Measurements from ENCODE around the gene DOHH. TPM values are rescaled to one million over a fixed set of nuclear protein-coding genes. Genes with fewer than 3 reads are reported as not detected.

The DOHH gene
- total RNA-seq, 1 donor from 2014 or later, result 19.7 TPM

- H3K36me3 Mint-ChIP-seq (ENCODE audit: low read depth), result peaks cover 19% of the 10 kb centered on the region
- H3K4me3 Mint-ChIP-seq (ENCODE audit: low read depth), result no peak overlapping the region
- no peaks in the 10 kb centered on the region for H3K27me3 Mint-ChIP-seq (ENCODE audit: low read depth)
- H3K4me1 Mint-ChIP-seq (ENCODE audit: low read depth), result peaks cover 29% of the 10 kb centered on the region
- no peak overlapping the region for H3K27ac Mint-ChIP-seq
- DNase-seq (ENCODE audit: low spot score), result no peak
- no peaks in the 10 kb centered on the region for H3K9me3 Mint-ChIP-seq
- intact Hi-C loops (cut with micrococcal nuclease), result no loop called here
Measured at GRCh38 chr19:3503036-3503572, 2.6 kb upstream of the DOHH start.

GRCh38 chr19:3501780-3502179, 1.3 kb upstream of the DOHH start:
- Mint-ChIP-seq H3K4me1 (ENCODE audit: low read depth) (peaks cover 21% of the 10 kb centered on the region), H3K4me3 (ENCODE audit: low read depth) (no peak overlapping the region), H3K27ac (no peak overlapping the region), H3K9me3 (no peaks in the 10 kb centered on the region), H3K27me3 (ENCODE audit: low read depth) (no peaks in the 10 kb centered on the region), H3K36me3 (ENCODE audit: low read depth) (peaks cover 24% of the 10 kb centered on the region)
- intact Hi-C loops (cut with micrococcal nuclease), result loop anchor here (2.0 kb wide), 1 partner anchor 71 kb away; the partner anchor contains the start of gene HMG20B
- DNase-seq (ENCODE audit: low spot score), result no peak

- H3K4me3 Mint-ChIP-seq (ENCODE audit: low read depth), result peak overlapping the region; percentile 96
- peak overlapping the region; percentile 99 for H3K27ac Mint-ChIP-seq
- H3K9me3 Mint-ChIP-seq, result no peaks in the 10 kb centered on the region
- DNase-seq (ENCODE audit: low spot score), result no peak
- intact Hi-C loops (cut with micrococcal nuclease), result loop anchor here (2.0 kb wide), 1 partner anchor 73 kb away; the partner anchor contains the start of gene HMG20B
- H3K4me1 Mint-ChIP-seq (ENCODE audit: low read depth), result peaks cover 15% of the 10 kb centered on the region
- no peaks in the 10 kb centered on the region for H3K27me3 Mint-ChIP-seq (ENCODE audit: low read depth)
- peaks cover 34% of the 10 kb centered on the region for H3K36me3 Mint-ChIP-seq (ENCODE audit: low read depth)
Measured at GRCh38 chr19:3499738-3500428, 591 bp downstream of the DOHH start.

GRCh38 chr19:3497757-3498520, 2.5 kb downstream of the DOHH start:
- intact Hi-C loops (cut with micrococcal nuclease), result no loop called here
- DNase-seq (ENCODE audit: low spot score), result no peak
- Mint-ChIP-seq H3K4me3 (ENCODE audit: low read depth) (no peak overlapping the region), H3K9me3 (no peaks in the 10 kb centered on the region), H3K4me1 (ENCODE audit: low read depth) (peaks cover 15% of the 10 kb centered on the region), H3K27ac (no peak overlapping the region), H3K27me3 (ENCODE audit: low read depth) (no peaks in the 10 kb centered on the region), H3K36me3 (ENCODE audit: low read depth) (peaks cover 43% of the 10 kb centered on the region)

GRCh38 chr19:3496392-3497273, 3.8 kb downstream of the DOHH start:
- Mint-ChIP-seq H3K9me3 (no peaks in the 10 kb centered on the region), H3K4me3 (ENCODE audit: low read depth) (no peak overlapping the region), H3K27me3 (ENCODE audit: low read depth) (no peaks in the 10 kb centered on the region), H3K4me1 (ENCODE audit: low read depth) (peaks cover 15% of the 10 kb centered on the region), H3K27ac (no peak overlapping the region), H3K36me3 (ENCODE audit: low read depth) (peaks cover 48% of the 10 kb centered on the region)
- intact Hi-C loops (cut with micrococcal nuclease), result no loop called here
- DNase-seq (ENCODE audit: low spot score), result no peak

DNA sequence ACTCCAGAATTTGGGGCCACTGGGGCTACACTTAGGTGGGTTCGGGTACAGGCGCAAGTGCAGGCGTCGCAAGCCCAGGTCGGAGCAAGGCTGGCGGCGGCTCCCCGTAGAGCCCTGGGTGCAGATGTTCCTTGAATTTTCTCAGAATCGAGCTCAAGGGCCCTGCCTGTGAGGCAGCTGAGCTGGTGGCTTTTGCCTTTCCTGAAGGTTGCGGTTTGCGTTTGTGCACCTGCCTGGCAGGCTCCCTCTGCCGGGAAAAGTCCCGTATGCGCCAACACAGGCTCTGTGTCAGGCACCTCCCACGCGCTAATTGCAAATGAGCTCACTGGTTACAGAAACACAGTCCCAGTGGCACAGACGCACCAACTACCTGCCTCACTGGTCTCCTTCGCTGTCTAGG, 5.9 kb downstream of the DOHH start:
- DNase-seq (ENCODE audit: low spot score), result peak; percentile 31
- H3K27me3 Mint-ChIP-seq (ENCODE audit: low read depth), result no peaks in the 10 kb centered on the region
- H3K4me3 Mint-ChIP-seq (ENCODE audit: low read depth), result no peak overlapping the region
- no peaks in the 10 kb centered on the region for H3K9me3 Mint-ChIP-seq
- intact Hi-C loops (cut with micrococcal nuclease), result no loop called here
- H3K4me1 Mint-ChIP-seq (ENCODE audit: low read depth), result peaks cover 7% of the 10 kb centered on the region
- H3K27ac Mint-ChIP-seq, result no peak overlapping the region
- H3K36me3 Mint-ChIP-seq (ENCODE audit: low read depth), result peaks cover 48% of the 10 kb centered on the region

- intact Hi-C loops (cut with micrococcal nuclease), result no loop called here
- Mint-ChIP-seq H3K4me3 (ENCODE audit: low read depth) (peak overlapping the region; percentile 21), H3K36me3 (ENCODE audit: low read depth) (peaks cover 45% of the 10 kb centered on the region), H3K9me3 (no peaks in the 10 kb centered on the region), H3K27ac (no peak overlapping the region), H3K27me3 (ENCODE audit: low read depth) (no peaks in the 10 kb centered on the region), H3K4me1 (ENCODE audit: low read depth) (peaks cover 5% of the 10 kb centered on the region)
- DNase-seq (ENCODE audit: low spot score), result no peak
Measured at GRCh38 chr19:3494051-3494450, 6.4 kb downstream of the DOHH start.

DNA sequence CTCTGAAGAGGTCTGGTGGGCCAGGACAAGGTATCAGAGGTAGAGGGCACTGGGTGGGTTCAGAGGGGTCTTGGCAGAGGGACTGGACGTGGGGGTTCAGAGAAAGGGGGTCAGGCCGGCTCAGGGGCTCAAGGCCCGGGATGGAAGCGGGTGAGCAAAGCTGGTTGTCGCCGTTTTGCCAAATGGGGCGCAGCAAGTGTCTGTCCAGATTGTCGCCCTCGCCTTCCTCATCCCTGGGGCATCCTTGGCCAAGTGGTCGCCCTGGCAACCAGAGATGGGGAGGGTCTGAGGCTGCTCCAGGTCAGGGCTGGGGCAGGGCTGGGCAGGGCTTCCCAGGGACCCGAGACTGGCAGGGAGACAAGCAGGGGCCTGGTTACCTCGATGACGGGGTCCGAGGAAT, 6.8 kb downstream of the DOHH start:
- H3K27ac Mint-ChIP-seq, result no peak overlapping the region

GRCh38 chr19:3492919-3493318, 7.6 kb downstream of the DOHH start:
- H3K4me3 Mint-ChIP-seq (ENCODE audit: low read depth), result no peak overlapping the region
- H3K9me3 Mint-ChIP-seq, result no peaks in the 10 kb centered on the region
- no peak overlapping the region for H3K27ac Mint-ChIP-seq
- intact Hi-C loops (cut with micrococcal nuclease), result no loop called here
- peaks cover 3% of the 10 kb centered on the region for H3K4me1 Mint-ChIP-seq (ENCODE audit: low read depth)
- no peaks in the 10 kb centered on the region for H3K27me3 Mint-ChIP-seq (ENCODE audit: low read depth)
- no peak for DNase-seq (ENCODE audit: low spot score)
- peaks cover 40% of the 10 kb centered on the region for H3K36me3 Mint-ChIP-seq (ENCODE audit: low read depth)

More for the DNA sequence above, 6.8 kb downstream of the DOHH start:
- Mint-ChIP-seq H3K4me1 (ENCODE audit: low read depth) (peaks cover 3% of the 10 kb centered on the region), H3K27me3 (ENCODE audit: low read depth) (no peaks in the 10 kb centered on the region), H3K4me3 (ENCODE audit: low read depth) (no peak overlapping the region), H3K9me3 (no peaks in the 10 kb centered on the region), H3K36me3 (ENCODE audit: low read depth) (peaks cover 42% of the 10 kb centered on the region)
- no peak for DNase-seq (ENCODE audit: low spot score)
- intact Hi-C loops (cut with micrococcal nuclease), result no loop called here

- Mint-ChIP-seq H3K9me3 (no peaks in the 10 kb centered on the region), H3K27me3 (ENCODE audit: low read depth) (no peaks in the 10 kb centered on the region), H3K4me1 (ENCODE audit: low read depth) (peaks cover 3% of the 10 kb centered on the region)
Measured at GRCh38 chr19:3492131-3492839, 8.2 kb downstream of the DOHH start.

DNA sequence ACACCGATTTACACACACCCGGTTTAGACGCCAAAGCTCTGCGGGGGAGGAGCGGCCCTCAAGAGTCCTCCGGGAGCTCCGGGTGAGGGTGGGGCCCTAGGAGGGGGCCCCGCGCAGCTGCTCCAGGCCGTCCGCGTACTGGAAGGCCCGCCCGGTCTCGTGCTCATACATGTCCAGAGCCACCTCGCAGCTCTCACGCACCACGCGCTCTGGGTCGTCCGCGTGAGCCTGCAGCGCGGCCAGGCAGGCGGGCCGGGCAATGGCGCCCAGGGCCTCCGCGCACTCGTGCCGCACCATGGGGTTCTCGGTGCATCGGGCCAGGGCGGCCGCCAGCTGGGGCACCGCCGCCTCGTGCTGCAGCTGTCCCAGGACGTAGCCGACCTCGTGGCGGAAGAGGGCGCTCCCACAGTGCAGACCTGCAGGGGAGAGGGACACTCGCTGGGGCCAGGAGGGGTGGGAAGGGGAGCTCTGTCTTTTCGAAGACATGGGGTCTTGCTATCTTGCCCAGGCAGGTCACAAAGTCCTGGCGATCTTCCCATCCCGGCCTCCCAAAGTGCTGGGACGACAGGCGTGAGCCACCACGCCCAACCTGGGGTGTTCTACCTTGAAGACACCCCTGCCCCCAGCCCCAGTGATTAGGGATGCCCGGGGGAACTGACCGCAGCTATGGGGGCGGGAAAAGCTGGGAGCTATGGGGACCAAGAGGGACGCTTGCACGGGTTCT, 8.9 kb downstream of the DOHH start:
- Mint-ChIP-seq H3K9me3 (no peaks in the 10 kb centered on the region), H3K4me1 (ENCODE audit: low read depth) (peaks cover 3% of the 10 kb centered on the region), H3K36me3 (ENCODE audit: low read depth) (peaks cover 28% of the 10 kb centered on the region), H3K27me3 (ENCODE audit: low read depth) (no peaks in the 10 kb centered on the region), H3K4me3 (ENCODE audit: low read depth) (no peak overlapping the region), H3K27ac (no peak overlapping the region)
- DNase-seq (ENCODE audit: low spot score), result no peak
- intact Hi-C loops (cut with micrococcal nuclease), result no loop called here

More at GRCh38 chr19:3492131-3492839, 8.2 kb downstream of the DOHH start:
- DNase-seq (ENCODE audit: low spot score), result no peak
- intact Hi-C loops (cut with micrococcal nuclease), result no loop called here
- H3K36me3 Mint-ChIP-seq (ENCODE audit: low read depth), result peaks cover 34% of the 10 kb centered on the region
- H3K27ac Mint-ChIP-seq, result no peak overlapping the region
- H3K4me3 Mint-ChIP-seq (ENCODE audit: low read depth), result no peak overlapping the region
